HEK293 (cell line): ENCODE results near the gene PRKCA.

Source experiments
- CTCF ChIA-PET: fragments of 350-600 bp; formaldehyde crosslinking; extraction: SDS; loops from one replicate; lab custom pipeline; 2021; ENCODE audit warnings: antibody characterized with exemption; lab: Yijun Ruan, JAX
- POLR2A ChIA-PET: fragments of 300-600 bp; formaldehyde crosslinking; extraction: SDS; loops from one replicate; lab custom pipeline; 2020; ENCODE audit warnings: antibody characterized with exemption, inconsistent platforms; lab: Yijun Ruan, JAX
- H3K27ac ChIP-seq: fragments of 200-500 bp; sonication (Bioruptor generic); 2 replicates; pipeline ENCODE4 v1.5.1; 2014; ENCODE audit warnings: low read depth, low read length, control low read depth, inconsistent platforms; ENCODE audit errors: extremely low read depth
- H3K36me3 ChIP-seq, 2 experiments: fragments of 200-500 bp in 1 of 2; sonication (Bioruptor generic) in 1 of 2; 1 replicate in 1 of 2; 2 replicates in 1 of 2; pipeline ENCODE4 v1.5.1; 2014 to 2017; ENCODE audit warnings: inconsistent platforms in 2 of 2, low read length in 2 of 2; ENCODE audit not compliant: control insufficient read depth in 2 of 2, insufficient read depth in 1 of 2
- H3K4me1 ChIP-seq: fragments of 200-500 bp; sonication (Bioruptor generic); 2 replicates; pipeline ENCODE4 v1.5.1; 2014; ENCODE audit warnings: mild to moderate bottlenecking, low read length, inconsistent platforms; ENCODE audit not compliant: control insufficient read depth, insufficient read depth
- H3K4me3 ChIP-seq: 2 replicates; pipeline ENCODE4 v1.5.1; 2011; ENCODE audit warnings: low read depth, mild to moderate bottlenecking, control low read depth, low read length, moderate library complexity
- H3K9me3 ChIP-seq: fragments of 200-500 bp; sonication (Bioruptor generic); 2 replicates; pipeline ENCODE4 v1.5.1; 2014; ENCODE audit warnings: low read depth, low read length, inconsistent platforms; ENCODE audit not compliant: control insufficient read depth, insufficient read depth
- KLF1 ChIP-seq: fragments of 450-650 bp; formaldehyde crosslinking; IDR thresholded peaks from 2 replicates; pipeline ENCODE4 v1.5.1; 2016; ENCODE audit warnings: missing biosample characterization, missing genetic modification characterization
- OVOL3 ChIP-seq: fragments of 450-650 bp; formaldehyde crosslinking; IDR thresholded peaks from 2 replicates; pipeline ENCODE4 v1.5.1; 2016; ENCODE audit warnings: missing biosample characterization, missing genetic modification characterization
- SALL2 ChIP-seq: fragments of 450-650 bp; formaldehyde crosslinking; IDR thresholded peaks from 2 replicates; pipeline ENCODE4 v1.5.0; 2017; ENCODE audit warnings: missing biosample characterization, mild to moderate bottlenecking, missing genetic modification characterization, borderline replicate concordance
- ZBTB21 ChIP-seq: fragments of 450-650 bp; formaldehyde crosslinking; IDR thresholded peaks from 2 replicates; pipeline ENCODE4 v1.5.1; 2017; ENCODE audit warnings: missing biosample characterization, missing genetic modification characterization
- ZBTB49 ChIP-seq: fragments of 450-650 bp; formaldehyde crosslinking; IDR thresholded peaks from 2 replicates; pipeline ENCODE4 v1.5.1; 2016; ENCODE audit warnings: missing biosample characterization, missing genetic modification characterization, low read depth
- ZFP69B ChIP-seq: fragments of 450-650 bp; formaldehyde crosslinking; IDR thresholded peaks from 2 replicates; pipeline ENCODE4 v1.5.1; 2016; ENCODE audit warnings: missing biosample characterization, missing genetic modification characterization
- ZNF184 ChIP-seq: fragments of 450-650 bp; IDR thresholded peaks from 2 replicates; pipeline ENCODE4 v1.5.1; 2018; ENCODE audit warnings: missing biosample characterization, mild to moderate bottlenecking, missing genetic modification characterization
- ZNF24 ChIP-seq: fragments of 450-650 bp; formaldehyde crosslinking; IDR thresholded peaks from 2 replicates; pipeline ENCODE4 v1.5.1; 2016; ENCODE audit warnings: missing biosample characterization, missing genetic modification characterization
- ZNF302 ChIP-seq: fragments of 450-650 bp; formaldehyde crosslinking; IDR thresholded peaks from 2 replicates; pipeline ENCODE4 v1.5.1; 2016; ENCODE audit warnings: missing biosample characterization, missing genetic modification characterization, low read depth
- ZNF391 ChIP-seq: fragments of 450-650 bp; formaldehyde crosslinking; IDR thresholded peaks from 2 replicates; pipeline ENCODE4 v1.5.1; 2016; ENCODE audit warnings: low read depth, missing biosample characterization, missing genetic modification characterization, borderline replicate concordance
- ZNF423 ChIP-seq: fragments of 450-650 bp; formaldehyde crosslinking; IDR thresholded peaks from 2 replicates; pipeline ENCODE4 v1.5.1; 2016; ENCODE audit warnings: missing biosample characterization, missing genetic modification characterization
- ZNF48 ChIP-seq: fragments of 450-650 bp; formaldehyde crosslinking; IDR thresholded peaks from 2 replicates; pipeline ENCODE4 v1.5.1; 2016; ENCODE audit warnings: missing biosample characterization, missing genetic modification characterization
- ZNF510 ChIP-seq: fragments of 450-650 bp; formaldehyde crosslinking; IDR thresholded peaks from 2 replicates; pipeline ENCODE4 v1.5.1; 2018; ENCODE audit warnings: mild to moderate bottlenecking, missing genetic modification characterization, missing biosample characterization; ENCODE audit not compliant: insufficient replicate concordance
- ZNF521 ChIP-seq: fragments of 450-650 bp; formaldehyde crosslinking; IDR thresholded peaks from 2 replicates; pipeline ENCODE4 v1.5.1; 2017; ENCODE audit warnings: missing biosample characterization, mild to moderate bottlenecking, missing genetic modification characterization
- ZNF561 ChIP-seq: fragments of 450-650 bp; IDR thresholded peaks from 2 replicates; pipeline ENCODE4 v1.5.1; 2018; ENCODE audit warnings: missing biosample characterization, missing genetic modification characterization, borderline replicate concordance
- ZNF623 ChIP-seq: fragments of 450-650 bp; formaldehyde crosslinking; IDR thresholded peaks from 2 replicates; pipeline ENCODE4 v1.5.1; 2016; ENCODE audit warnings: missing biosample characterization, missing genetic modification characterization
- ZNF701 ChIP-seq: fragments of 450-650 bp; formaldehyde crosslinking; IDR thresholded peaks from 2 replicates; pipeline ENCODE4 v1.5.1; 2016; ENCODE audit warnings: missing biosample characterization, missing genetic modification characterization
- ZNF768 ChIP-seq: fragments of 450-650 bp; formaldehyde crosslinking; IDR thresholded peaks from 2 replicates; pipeline ENCODE4 v1.5.1; 2018; ENCODE audit warnings: missing biosample characterization, mild to moderate bottlenecking, missing genetic modification characterization
- ZNF791 ChIP-seq: fragments of 450-650 bp; formaldehyde crosslinking; IDR thresholded peaks from 2 replicates; pipeline ENCODE4 v1.5.1; 2016; ENCODE audit warnings: missing biosample characterization, missing genetic modification characterization
- TF ChIP-seq, protein P1 (sequence below): sonication (generic); formaldehyde crosslinking; IDR thresholded peaks from 2 replicates; pipeline ENCODE4 v1.8.1; 2022; ENCODE audit warnings: mild to moderate bottlenecking, moderate library complexity, missing genetic modification reagents
- TF ChIP-seq, protein P2 (sequence below): fragments of 450-650 bp; formaldehyde crosslinking; IDR thresholded peaks from 2 replicates; pipeline ENCODE4 v1.5.1; 2016; ENCODE audit warnings: missing biosample characterization, missing genetic modification characterization
- TF ChIP-seq, protein P3 (sequence below): fragments of 450-650 bp; formaldehyde crosslinking; IDR thresholded peaks from 2 replicates; pipeline ENCODE4 v1.5.1; 2016; ENCODE audit warnings: missing biosample characterization, missing genetic modification characterization

The PRKCA gene

GRCh38 chr17:66750781-66751543, 448.5 kb downstream of the PRKCA start:
- H3K4me3 ChIP-seq: no peak overlapping the region
- peaks cover 0 to 3% of the 10 kb centered on the region in 2 experiments; a peak in 1 of 3 replicates for H3K36me3 ChIP-seq
- H3K4me1 ChIP-seq: no peaks in the 10 kb centered on the region
- POLR2A ChIA-PET: no interaction called here
- CTCF ChIA-PET: no interaction called here
- TF ChIP-seq ZNF768 (tag by site-specific recombination) (no peak), ZNF623 (tag by site-specific recombination) (no peak), ZNF423 (tag by site-specific recombination) (no peak), ZNF701 (tag by site-specific recombination) (no peak)
- H3K9me3 ChIP-seq: no peaks in the 10 kb centered on the region
- no peak overlapping the region for H3K27ac ChIP-seq

DNA sequence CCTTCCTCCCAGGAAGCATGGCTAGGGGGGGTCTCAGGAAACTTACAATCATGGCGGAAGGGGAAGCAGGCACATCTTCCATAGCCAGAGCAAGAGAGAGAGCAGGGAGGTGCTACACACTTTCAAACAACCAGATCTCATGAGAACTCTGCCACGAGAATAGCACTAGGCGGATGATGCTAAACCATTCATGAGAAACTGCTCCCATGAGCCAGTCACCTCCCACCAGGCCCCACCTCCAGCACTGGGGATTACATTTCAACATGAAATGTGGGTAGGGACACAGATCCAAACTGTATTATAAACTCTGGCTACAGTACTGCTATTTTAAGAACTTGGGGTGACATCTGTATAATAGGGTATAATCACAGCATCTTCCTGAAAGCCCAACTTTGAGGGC, 449.4 kb downstream of the PRKCA start:
- POLR2A ChIA-PET: no interaction called here
- H3K36me3 ChIP-seq: peaks cover 0 to 3% of the 10 kb centered on the region in 2 experiments; a peak in 1 of 3 replicates
- no peak overlapping the region for H3K27ac ChIP-seq
- H3K4me1 ChIP-seq: no peaks in the 10 kb centered on the region
- H3K4me3 ChIP-seq: no peak overlapping the region
- no peak for TF ChIP-seq ZNF184
- TF ChIP-seq ZNF510: no peak
- TF ChIP-seq ZNF521 (tag by site-specific recombination): no peak
- no peak for TF ChIP-seq ZNF24 (tag by site-specific recombination)
- no peak for TF ChIP-seq ZNF48 (tag by site-specific recombination)
- no peak for TF ChIP-seq KLF1 (tag by site-specific recombination)
- H3K9me3 ChIP-seq: no peaks in the 10 kb centered on the region
- CTCF ChIA-PET: no interaction called here

DNA sequence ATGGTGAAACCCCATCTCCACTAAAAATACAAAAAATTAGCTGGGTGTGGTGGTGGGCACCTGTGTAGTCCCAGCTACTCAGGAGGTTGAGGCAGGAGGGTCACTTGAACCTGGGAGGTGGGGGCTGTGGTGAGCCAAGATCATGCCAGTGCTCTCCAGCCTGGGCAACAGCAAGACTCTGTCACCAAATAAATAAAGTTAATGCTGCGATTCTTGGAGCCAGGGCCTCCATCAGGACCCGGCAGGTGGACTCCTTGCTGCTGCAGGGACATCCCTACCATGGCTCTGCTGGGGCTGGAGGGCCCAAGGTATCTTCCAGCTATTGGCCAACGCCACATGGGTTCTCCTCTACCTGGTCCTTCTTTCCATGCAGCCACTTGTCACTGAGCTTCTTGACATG, 450.0 kb downstream of the PRKCA start:
- H3K9me3 ChIP-seq: no peaks in the 10 kb centered on the region
- TF ChIP-seq ZNF561 (tag by site-specific recombination) (no peak), ZBTB21 (tag by site-specific recombination) (no peak), ZFP69B (tag by site-specific recombination) (no peak), OVOL3 (tag by site-specific recombination) (no peak), ZNF791 (tag by site-specific recombination) (no peak), ZNF24 (tag by site-specific recombination) (no peak), ZNF391 (no peak), ZNF302 (tag by site-specific recombination) (no peak), ZBTB49 (tag by site-specific recombination) (no peak), SALL2 (tag by site-specific recombination) (no peak)
- TF ChIP-seq, protein P1, sequence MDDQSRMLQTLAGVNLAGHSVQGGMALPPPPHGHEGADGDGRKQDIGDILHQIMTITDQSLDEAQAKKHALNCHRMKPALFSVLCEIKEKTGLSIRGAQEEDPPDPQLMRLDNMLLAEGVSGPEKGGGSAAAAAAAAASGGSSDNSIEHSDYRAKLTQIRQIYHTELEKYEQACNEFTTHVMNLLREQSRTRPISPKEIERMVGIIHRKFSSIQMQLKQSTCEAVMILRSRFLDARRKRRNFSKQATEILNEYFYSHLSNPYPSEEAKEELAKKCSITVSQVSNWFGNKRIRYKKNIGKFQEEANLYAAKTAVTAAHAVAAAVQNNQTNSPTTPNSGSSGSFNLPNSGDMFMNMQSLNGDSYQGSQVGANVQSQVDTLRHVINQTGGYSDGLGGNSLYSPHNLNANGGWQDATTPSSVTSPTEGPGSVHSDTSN (CRISPR knock-in tag): no peak
- TF ChIP-seq, protein P2, sequence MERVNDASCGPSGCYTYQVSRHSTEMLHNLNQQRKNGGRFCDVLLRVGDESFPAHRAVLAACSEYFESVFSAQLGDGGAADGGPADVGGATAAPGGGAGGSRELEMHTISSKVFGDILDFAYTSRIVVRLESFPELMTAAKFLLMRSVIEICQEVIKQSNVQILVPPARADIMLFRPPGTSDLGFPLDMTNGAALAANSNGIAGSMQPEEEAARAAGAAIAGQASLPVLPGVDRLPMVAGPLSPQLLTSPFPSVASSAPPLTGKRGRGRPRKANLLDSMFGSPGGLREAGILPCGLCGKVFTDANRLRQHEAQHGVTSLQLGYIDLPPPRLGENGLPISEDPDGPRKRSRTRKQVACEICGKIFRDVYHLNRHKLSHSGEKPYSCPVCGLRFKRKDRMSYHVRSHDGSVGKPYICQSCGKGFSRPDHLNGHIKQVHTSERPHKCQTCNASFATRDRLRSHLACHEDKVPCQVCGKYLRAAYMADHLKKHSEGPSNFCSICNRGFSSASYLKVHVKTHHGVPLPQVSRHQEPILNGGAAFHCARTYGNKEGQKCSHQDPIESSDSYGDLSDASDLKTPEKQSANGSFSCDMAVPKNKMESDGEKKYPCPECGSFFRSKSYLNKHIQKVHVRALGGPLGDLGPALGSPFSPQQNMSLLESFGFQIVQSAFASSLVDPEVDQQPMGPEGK (tag by site-specific recombination): no peak
- TF ChIP-seq, protein P3, sequence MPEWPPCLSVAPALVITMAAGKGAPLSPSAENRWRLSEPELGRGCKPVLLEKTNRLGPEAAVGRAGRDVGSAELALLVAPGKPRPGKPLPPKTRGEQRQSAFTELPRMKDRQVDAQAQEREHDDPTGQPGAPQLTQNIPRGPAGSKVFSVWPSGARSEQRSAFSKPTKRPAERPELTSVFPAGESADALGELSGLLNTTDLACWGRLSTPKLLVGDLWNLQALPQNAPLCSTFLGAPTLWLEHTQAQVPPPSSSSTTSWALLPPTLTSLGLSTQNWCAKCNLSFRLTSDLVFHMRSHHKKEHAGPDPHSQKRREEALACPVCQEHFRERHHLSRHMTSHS (tag by site-specific recombination): no peak
- TF ChIP-seq, all 188 proteins: peak for 0
- H3K4me3 ChIP-seq: no peak overlapping the region
- H3K27ac ChIP-seq: no peak overlapping the region
- ChIA-PET CTCF (no interaction called here), POLR2A (no interaction called here)
- peaks cover 0 to 3% of the 10 kb centered on the region in 2 experiments; a peak in 1 of 3 replicates for H3K36me3 ChIP-seq
- no peaks in the 10 kb centered on the region for H3K4me1 ChIP-seq
